Stimulated activated CD4-positive, alpha-beta T cell treated with anti-CD3 and anti-CD28 coated beads, Interleukin-2, amount 100 ng/mL, for 24 hours (primary cell): ENCODE measurements around the gene THEM5.
"Not testable (repeated sequence)": the region's sequence is repeated elsewhere in the genome, so short reads cannot be mapped to it uniquely, and the experiment has no call there.

ENCODE experiments used
- DNase-seq, 2 donors: peaks; one replicate each; pipeline ENCODE4 v3.0.0-alpha.2; 2020

Gene THEM5, protein sequence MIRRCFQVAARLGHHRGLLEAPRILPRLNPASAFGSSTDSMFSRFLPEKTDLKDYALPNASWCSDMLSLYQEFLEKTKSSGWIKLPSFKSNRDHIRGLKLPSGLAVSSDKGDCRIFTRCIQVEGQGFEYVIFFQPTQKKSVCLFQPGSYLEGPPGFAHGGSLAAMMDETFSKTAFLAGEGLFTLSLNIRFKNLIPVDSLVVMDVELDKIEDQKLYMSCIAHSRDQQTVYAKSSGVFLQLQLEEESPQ

DNA sequence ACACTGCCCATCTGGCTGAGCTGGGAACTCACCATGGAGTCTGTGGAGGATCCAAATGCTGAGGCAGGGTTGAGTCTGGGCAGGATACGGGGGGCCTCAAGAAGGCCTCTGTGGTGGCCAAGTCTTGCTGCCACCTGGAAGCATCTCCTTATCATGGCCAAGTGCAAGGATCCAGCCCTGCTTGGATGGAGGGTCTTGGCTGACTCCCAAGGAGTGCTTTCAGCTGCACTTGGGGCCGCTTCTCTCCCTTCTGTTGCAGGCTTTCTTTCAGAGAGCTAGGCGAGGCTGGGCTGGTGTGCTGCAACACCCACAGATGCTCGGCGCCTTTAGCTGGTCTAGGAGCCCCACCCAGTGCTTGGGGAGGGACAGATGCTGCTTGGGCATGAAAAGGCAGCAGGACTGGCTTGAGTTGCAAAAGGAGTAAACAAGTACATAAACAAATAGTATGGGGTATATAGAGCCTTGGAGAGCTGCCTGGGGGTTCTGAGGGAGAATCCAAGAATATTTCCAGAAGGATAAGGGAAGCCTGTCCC is at the start of gene THEM5:
Gene THEM5, minus strand, starts transcription at position 302 of the 533 bp plus-strand sequence. Its CDS starts 147 bp downstream, at position 155.
- no peak for DNase-seq

DNA sequence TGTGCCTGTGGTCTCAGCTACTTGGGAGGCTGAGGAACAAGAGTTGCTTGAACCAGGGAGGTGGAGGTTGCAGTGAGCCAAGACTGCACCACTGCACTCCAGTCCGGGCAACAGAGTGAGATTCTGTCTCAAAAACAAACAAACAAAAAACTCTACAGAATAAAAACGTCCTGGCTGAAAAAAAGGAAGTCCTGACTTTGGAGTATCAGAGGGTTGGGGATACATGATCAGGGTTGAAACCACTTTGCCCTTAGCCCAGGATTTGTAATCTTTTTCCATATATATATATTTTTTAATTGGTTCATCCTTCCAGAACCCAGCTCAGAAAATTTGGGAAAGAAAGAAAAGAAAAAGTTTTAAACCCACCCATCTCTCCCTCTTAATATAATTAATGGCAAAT is 49.3 kb upstream of the THEM5 start:
- no peak for DNase-seq

DNA sequence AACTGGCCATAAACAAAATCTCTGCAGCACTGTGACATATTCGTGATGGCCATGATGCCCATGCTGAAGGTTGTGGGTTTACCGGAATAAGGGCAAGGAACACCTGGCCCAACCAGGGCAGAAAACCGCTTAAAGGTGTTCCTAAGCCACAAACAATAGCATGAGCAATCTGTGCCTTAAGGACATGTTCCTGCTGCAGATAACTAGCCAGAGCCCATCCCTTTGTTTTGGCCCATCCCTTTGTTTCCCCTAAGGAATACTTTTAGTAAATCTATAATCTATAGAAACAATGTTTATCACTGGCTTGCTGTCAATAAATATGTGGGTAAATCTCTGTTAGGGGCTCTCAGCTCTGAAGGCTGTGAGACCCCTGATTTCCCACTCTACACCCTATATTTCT is 47.3 kb upstream of the THEM5 start:
- DNase-seq = not testable (repeated sequence)

DNA sequence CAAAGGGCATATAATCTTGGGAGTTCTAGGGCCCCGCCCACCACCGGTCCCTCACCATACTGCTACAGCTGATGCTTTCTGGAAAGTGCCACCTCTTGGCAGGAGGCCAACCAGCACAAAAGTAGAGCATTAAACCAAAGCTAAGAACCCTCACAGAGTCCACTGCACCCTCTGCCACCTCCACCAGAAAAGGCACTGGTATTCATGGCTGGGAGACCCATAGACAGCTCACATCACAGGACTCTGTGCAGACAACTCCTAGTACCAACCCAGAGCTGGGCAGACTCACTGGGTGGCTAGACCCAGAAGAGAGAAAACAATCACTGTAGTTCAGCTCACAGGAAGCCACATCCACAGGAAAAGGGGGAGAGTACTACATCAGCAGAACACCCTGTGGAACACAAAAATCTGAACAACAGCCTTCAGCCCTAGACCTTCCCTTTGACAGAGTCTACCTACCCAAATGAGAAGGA is 45.0 kb upstream of the THEM5 start:
- DNase-seq = peak; percentile 43 to 45

DNA sequence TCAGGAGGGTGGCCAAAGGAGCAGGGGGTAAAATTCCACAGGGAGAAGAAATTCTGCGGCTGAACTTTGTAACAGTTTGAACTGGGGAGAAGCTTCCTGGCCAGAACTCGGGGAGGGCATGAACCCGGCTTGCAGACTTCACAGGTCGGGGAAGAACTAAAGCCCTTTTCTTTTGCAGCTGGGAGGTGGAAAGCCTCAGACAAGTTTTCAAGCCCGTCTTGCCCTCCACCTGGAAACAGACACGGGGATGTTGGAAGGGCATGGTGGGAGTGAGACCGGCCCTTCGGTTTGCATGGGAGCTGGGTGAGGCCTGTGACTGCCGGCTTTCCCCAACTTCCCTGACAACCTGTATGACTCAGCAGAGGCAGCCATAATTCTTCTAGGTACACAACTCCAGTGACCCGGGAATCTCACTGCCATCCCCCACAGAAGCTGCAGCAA is 44.5 kb upstream of the THEM5 start:
- no peak for DNase-seq

DNA sequence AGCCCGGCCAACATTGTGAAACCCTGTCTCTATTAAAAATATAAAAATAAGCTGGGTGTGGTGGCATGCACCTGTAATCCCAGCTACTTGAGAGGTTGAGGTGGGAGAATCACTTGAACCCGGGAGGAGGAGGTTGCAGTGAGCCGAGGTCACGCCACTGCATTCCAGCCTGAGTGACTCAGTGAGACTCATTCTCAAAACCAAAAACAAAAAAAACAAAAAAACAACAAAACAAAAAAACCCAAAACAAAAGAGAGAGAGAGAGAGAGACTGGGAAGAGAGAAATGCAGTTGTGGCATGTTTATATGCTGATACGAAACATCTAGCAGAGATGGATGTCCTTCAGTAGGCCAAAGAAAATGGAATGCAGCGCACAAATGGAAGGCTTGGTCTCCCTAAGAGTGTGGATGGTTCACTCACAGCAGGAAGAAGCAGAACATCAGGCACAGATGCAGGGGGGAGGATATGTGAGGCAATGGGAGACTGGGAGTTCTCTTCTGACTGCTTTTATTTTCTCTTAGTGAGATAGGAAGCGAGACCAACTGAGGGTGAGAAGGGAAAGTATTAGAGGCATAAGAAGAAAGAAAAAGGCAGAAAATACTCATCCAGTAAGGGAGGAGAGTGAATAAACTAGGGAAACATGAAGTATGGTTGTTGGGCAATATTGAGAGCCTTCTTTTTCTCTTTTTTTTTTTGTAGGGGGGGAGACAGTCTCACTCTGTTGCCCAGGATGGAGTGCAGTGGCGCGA is 39.8 kb upstream of the THEM5 start:
- DNase-seq = no peak

DNA sequence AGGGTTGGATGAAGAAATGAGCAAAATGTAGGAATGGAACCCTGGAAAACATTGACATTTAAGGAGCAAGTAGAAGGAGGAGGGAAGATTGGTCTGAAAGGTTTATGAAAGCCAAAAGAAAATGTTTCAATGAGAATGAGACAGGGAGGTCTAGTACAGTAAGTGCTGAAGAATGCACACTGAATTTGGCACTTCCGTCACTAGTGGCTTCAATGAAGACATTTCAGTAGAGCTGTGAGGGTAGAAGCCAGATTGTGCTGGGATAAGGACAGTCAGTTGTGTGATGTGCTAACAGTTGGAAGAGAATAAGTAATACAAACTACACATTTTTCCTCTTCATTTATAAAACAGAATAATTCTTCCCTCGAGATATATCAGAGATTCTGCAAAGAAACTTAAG is 38.7 kb upstream of the THEM5 start:
- no peak for DNase-seq

DNA sequence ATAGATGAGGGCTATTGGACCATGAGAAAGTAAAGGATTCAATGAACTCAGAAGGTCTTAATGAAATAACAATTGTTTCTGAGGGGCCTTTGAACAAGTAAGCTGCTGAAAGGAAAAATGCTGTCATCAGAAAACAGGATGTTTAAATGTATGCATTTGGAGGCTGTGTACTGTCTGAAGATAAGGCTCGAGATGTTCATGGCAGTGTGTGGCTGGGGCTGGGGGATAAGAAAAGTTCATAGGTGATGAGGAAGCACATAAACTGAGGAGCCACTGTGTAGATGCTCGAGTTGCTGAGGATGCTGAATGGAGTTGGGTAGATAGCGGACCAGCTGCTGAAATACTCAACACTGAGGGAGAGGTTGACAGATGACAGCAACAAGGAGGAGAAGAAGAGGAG is 38.0 kb upstream of the THEM5 start:
- DNase-seq = no peak

DNA sequence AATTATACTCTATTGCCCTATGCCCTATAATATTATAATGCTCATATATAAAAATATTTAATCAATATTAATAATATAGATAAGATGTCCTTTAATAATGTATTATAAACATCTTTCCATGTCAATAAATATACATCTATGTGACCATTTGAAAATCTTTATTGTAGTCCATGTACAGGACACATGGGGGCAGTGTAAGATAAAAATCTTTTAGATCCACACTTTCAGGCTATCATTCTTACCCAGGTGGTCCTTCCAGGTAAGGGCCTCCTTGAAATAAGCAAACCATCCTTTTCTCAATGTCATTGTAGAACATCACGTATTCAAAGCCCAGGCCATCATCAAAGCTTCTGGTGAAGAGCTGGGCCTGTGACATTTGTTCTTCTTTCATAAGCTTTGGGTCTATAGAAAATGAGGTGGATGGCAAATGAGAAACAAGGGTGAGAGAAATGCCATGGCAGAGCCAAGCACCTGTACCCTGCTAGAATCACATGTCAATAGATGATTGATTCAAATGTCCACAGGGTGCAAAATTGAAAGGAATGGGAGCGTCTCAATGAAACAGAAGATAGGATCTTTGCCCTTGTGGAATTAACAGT is 35.6 kb upstream of the THEM5 start:
- no peak for DNase-seq

DNA sequence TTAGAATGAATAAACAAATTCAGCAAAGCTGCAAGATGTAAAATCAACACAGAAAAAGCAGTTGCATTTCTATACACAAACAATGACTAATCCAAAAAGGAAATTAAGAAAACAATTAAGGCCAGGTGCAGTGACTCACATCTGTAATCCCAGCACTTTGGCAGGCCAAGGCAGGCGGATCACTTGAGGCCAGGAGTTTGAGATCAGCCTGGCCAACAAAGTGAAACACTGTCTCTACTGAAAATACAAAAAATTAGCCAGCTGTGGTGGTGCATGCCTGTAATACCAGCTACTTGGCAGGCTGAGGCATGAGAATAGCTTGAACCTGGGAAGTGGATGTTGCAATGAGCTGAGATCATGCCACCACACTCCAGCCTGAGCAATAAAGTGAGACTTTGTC is 33.5 kb upstream of the THEM5 start:
- DNase-seq = no peak

DNA sequence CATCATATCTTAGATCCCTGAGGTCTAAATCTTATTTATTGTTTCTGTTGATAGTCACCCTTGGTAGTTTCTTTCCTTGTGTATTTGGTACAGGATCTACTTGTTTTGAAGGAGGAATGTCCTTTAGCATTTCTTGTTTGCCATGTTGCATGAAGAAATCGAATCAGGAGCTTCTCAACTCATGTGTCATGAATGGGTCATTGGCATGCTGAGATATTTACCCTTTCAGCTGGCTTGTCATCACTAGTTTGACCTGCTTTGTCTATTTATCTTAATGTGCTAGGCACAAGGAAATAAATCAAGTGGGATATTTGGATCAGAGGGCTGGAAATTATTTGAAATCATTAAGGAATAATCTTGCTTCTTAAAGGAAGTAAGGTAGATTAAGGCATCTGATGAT is 32.0 kb upstream of the THEM5 start:
- DNase-seq = no peak

DNA sequence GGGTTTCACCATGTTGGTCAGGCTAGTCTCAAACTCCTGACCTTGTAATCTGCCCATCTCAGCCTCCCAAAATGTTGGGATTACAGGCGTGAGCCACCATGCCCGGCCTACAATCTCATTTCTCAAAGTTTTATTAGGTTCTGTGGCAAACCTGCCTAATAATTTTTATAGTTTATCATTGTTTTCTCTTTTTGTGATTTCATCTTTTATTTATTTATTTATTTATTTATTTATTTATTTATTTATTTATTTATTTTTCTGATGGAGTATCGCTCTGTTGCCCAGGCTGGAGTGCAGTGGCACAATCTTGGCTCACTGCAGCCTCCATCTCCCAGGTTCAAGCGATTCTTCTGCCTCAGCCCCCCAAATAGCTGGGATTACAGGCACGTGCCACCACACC is 31.4 kb upstream of the THEM5 start:
- not testable (repeated sequence) for DNase-seq

DNA sequence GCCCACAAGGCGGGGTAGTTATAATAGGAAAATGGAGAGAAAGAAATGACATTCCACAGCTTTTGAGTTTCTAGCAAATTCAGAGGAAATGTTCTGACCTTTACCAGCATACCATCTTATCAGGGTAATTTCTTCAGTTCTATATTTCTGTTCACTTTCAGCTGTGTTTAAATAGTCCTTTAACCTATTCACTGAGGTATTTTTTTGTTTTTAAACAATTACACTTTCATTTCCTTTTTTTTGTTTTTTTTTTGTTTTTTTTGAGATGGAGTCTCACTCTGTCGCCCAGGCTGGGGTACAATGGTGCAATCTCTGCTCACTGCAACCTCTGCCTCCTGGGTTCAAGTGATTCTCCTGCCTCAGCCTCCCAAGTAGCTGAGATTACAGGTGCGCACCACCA is 30.9 kb upstream of the THEM5 start:
- not testable (repeated sequence) for DNase-seq

DNA sequence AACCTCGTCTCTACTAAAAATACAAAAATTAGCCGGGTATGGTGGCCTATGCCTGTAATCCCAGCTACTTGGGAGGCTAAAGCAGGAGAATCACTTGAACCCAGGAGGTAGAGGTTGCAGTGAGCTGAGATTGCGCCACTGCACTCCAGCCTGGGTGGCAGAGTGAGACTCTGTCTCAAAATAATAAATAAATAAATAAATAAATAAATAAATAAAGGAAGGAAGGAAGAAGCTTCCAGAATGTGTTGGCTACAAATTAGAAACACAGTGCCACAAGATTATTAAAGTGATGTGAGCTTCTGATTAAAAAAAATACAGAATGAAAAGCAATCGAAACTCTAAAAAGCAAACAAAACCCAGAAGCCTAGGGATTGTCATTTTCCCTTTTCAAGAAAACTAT is 30.4 kb upstream of the THEM5 start:
- not testable (repeated sequence) for DNase-seq

DNA sequence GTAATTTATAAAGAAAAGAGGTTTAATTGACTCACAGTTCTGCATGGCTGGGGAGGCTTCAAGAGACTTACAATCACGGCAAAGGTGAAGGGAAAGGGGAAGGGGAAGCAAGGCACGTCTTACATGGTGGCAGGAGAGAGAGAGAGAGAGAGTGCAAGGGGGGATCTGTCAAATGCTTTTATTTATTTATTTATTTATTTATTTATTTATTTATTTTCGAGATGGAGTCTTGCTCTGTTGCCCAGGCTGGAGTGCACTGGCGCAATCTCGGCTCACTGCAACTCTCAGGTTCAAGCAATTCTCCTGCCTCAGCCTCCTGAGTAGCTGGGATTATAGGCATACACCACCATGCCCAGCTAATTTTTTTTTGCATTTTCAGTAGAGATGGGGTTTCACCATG is 29.4 kb upstream of the THEM5 start:
- not testable (repeated sequence) for DNase-seq

DNA sequence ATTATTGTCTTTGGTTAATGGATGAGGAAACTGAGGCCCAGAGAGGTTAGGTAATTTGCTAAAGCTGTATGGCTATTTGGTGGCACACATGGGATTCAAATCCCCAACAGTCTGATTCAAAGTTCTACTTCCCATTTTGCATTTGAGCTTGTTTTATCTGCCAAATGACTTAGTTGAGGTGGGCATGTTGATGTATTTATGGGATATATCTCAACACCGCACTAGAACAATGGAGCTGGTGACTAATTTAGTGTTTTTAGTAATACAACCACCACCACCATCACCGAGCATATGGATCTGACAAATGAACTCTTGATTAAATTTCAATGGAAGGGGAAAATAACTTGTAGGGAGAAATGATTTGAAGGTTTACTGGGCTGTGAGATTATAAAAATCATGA is 29.0 kb upstream of the THEM5 start:
- DNase-seq = no peak

DNA sequence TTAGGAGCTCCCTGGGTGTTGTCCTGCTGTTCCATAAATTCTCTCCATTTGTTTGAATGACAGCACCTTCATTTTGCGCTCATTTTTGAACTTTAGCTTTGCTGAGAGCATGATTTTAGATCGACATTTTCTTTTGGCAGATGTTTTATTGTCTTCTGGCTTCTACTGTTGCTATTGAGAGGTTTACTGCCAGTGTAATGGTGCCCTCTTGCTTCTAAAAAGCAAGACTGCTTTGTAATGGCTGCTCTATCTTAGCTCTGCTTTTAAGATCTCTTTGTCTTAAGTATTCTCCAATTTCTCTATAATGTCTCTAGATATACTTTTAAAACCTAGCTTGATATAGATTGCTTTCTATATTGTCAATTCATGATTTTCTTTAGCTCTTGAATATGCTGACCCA is 28.0 kb upstream of the THEM5 start:
- DNase-seq = no peak

DNA sequence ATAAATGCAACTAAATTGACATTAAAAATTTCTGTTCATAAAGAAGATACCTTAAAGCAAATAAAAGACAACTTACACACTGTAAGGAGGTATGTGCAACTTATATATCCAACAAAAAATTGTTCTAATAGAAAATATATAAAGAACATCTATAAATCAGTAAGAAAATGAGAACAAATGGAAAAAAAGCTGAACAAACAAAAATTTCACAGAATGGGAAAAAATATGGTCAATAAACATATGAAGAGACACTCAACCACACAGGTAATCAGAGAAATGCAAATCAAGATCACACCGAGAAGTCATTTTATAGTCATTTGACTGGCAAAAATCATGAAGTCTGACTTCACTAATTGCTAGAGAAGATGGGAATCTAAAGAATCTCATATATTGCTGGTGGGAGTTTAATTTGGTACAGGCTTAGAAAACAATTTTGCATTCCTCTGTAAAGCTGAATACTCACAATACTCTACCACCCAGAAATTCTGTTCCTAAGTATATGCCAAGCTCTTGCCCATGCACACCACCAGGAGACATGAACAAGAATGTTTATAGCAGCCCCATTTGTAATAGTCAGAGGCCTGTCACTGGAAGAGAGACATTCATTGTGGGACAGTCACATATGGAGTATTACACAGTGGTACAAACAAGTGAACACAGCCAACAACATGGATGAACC is 22.0 kb upstream of the THEM5 start:
- no peak for DNase-seq

DNA sequence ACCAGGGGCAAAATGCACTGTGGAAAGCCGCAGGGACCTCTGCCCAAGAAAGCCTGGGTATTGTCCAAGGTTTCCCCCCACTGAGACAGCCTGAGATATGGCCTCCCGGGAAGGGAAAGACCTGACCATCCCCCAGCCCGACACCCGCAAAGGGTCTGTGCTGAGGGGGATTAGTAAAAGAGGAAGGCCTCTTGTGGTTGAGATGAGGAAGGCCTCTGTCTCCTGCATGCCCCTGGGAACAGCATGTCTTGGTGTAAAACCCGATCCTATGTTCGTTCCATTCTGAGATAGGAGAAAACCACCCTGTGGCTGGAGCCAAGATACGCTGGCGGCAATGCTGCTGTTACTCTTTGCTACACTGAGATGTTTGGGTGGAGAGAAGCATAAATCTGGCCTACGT is 19.3 kb upstream of the THEM5 start:
- not testable (repeated sequence) for DNase-seq

DNA sequence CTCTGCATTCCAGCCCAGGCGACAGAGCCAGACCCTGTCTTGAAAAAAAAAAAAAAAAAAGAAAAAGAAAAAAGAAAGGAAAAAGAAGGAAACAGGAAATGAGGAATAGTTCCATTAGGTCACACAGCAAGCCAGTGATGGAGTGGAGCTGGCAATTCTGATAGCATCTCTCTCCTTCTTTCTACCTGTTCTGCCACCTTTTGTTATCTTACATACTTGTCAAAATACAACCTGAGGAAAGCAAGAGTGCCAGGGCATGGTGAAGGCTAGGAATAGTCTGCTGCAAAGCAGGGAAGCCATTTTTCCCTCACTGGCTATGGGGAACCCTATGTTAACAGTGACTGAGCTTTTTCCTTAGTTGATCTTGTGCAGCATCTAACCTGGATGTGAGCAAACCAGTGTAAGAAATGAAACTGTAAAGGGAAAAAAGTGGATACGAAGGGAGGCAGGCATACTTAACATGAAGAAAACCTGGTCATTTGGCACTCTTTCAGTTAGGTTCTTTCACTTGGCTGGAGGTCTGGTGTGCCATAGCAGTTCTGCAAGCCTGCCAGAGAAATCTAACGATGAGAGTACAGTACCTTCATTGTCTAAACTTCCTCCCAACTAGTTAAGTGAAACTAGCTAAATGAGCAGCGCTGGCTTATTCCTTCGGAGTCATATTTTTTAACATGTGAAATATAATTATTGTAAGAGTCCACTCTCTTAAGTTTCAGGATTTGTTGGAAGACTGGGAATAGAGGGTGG is 17.9 kb upstream of the THEM5 start:
- no peak for DNase-seq

DNA sequence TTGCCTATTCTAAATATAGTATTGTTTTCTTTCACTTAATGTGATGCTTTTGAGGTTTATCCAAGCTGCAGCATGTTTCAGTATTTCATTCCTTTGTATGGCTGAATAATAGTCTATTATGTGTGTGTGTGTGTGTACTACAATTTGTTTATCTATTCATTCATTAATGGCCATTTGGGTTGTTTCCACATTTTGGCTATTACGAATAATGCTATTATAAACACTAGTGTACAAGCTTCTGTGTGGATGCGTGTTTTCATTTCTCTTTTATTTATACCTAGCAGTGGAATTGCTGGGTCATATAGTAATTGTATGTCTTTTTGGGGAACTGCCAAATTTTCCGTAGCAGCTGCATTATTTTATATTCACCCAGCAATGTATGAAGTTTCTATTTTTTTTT is 15.0 kb upstream of the THEM5 start:
- DNase-seq = no peak

DNA sequence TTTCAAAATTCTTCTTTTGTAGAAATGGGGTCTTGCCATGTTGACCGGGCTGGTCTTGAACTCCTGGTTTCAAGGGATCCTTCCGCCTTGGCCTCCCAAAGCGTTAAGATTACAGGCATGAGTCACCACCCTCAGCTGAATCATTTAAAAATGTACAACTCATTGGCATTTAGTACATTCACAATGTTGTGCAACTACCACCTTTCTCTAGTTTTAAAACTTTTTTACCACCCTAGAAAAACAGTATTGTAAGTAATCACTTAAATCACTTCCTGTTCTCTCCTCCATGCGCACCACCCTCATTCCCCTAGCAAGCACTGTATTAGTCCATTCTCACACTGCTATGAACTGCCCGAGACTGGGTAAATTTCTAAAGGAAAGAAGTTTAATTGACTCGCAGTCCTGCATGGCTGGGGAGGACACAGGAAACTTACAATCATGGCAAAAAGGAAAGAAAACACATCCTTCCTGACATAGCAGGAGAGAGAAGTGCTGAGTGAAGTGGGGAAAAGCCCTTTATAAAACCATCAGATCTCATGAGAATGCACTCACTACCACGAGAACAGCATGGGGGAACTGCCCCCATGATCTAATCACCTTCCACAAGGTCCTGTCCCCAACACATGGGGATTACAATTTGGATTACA is 14.4 kb upstream of the THEM5 start:
- DNase-seq = no peak
